GM18508 (cell line): ENCODE measurements around the gene PHTF2.

Source experiments
- ATAC-seq: cut with Tn5 transposase; IDR thresholded peaks from one replicate; pipeline ENCODE4 v1.9.1; 2021; ENCODE audit warnings: moderate number of reproducible peaks; ENCODE audit not compliant: insufficient read depth, unreplicated experiment

The PHTF2 gene

GRCh38 chr7:77791336-77791735, 7.2 kb upstream of the PHTF2 start:
- ATAC-seq, result no peak

DNA sequence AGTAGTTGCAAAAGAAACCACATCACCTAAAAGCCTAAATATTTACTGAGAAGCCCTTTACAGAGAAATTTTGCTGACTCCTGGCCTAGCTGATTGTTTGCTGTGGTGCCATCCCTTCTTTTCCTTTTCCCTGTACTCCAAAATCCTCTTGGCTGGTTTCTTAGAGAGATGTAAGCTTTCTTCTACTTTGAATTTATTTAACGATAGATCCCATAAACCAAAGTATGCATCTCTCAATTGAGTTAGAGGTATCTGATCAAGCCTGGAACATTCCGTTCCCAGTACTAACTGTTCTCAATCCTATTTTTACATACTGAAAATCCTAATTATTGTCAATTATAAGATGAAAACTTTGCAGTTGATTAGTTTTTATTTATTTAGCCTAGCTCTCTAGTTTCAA, 6.6 kb upstream of the PHTF2 start:
- no peak for ATAC-seq

DNA sequence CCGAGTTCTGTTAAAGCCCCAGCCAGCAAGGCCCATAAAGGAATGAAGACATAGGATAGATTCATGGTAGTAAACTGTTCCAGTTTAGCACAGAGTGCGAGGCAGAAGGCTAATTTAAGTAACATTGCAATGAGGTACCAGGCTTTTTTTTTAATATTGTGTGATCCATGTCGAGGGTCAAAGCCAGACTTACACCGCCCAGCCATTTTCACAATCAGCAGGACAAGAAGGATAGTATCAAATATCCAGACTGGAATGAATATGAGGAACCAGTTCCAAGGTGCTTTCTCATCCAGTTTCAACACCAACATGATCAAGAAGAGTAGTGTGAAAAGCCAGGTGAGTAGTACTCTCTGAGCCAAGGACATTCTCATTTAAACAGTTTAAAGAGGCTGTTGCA, 4.6 kb upstream of the PHTF2 start:
- ATAC-seq, result no peak

- no peak for ATAC-seq
Observed at GRCh38 chr7:77796109-77796508, 2.5 kb upstream of the PHTF2 start.

DNA sequence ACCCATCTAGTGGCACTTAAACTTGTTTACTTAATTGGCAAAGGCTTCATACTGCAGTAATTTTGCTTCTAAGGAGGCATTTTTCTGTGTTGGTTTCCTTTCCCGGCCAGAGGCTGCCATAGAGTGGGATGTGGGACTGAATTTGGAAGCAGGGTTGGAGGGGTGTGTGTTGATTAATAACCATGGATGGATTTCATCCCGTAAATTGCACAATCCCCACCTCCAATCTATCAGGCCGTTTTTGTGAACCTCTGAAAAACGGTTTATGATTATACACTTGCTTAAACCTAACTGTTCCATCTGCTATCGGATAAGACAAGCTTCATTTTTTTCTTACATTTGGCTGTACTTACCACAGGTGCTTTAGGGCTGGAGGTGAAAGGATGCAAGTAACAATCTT, 1.6 kb upstream of the PHTF2 start:
- no peak for ATAC-seq

DNA sequence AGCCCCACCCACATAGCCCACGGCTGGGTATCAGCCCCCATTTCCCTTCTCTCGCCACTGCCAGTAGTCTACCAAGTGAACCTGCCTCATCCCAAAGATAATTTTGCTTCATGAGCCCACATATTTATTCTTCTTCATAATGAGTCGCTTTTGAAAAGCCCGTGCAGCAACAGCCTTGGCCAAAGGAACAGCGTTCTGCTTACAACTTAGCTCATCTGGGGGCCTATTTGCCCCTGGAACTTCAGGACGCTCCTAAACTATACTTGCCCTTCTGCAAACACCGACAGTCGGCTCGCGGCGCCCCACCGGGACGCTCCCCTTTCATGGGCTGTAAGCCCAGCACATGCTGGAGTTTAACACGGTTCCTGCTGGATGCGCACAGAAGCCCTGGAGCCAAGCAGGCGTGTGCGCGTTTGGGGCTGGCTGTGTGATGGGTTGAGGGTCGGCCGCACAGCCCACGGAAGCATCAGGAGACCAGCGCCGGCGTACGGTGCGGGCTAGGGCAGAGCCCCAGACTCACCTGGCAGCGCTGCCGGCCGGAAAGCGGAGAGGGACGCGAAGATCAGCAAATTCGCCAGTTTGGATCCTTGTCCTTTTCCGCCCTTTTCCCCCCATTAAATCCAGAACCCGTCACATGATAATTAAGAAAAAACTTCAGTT, 709 bp upstream of the PHTF2 start:
- peak; percentile 10 for ATAC-seq

- ATAC-seq, result no peak
Observed at GRCh38 chr7:77799078-77799964, 748 bp downstream of the PHTF2 start.

DNA sequence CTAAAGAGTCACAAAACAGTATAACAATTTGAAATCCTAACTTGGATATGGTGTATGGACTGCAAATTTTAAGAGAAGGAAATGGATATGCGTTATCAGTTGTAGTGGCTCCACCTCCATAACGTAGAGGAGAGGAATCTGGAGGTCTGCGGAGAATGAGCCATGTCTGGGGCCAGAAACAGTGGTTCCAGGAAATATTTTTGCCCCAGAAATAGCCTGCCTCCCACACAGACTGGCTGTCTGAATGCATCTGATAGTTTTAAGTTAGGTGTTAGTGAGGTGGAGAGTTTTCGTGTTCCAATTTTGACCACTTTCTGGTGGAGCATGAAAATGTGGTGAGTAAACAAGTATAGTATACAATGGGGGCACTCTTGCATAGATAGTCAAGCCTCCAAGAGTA, 1.6 kb downstream of the PHTF2 start:
- ATAC-seq, result no peak

DNA sequence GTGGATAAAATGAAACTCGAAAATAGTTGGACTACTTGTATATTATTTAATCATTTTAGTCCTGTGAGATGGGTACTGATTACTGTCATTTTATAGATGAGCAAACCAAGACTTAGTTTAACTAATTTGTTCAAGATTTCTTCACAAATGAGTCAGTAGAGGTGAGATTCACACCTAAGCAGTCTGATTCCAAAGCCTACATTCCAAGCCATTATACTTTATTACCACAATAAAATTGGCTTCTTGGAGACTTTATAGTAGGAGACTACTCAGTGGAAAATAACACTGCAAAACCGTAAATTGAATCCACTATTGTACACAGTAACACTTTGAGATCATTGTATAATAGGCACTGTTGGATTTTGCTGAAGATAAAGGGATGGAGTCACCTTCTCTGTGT, 2.2 kb downstream of the PHTF2 start:
- ATAC-seq, result no peak

GRCh38 chr7:77802557-77803405, 4.2 kb downstream of the PHTF2 start:
- ATAC-seq, result no peak

- ATAC-seq, result no peak
Observed at GRCh38 chr7:77806425-77806824, 7.9 kb downstream of the PHTF2 start.

DNA sequence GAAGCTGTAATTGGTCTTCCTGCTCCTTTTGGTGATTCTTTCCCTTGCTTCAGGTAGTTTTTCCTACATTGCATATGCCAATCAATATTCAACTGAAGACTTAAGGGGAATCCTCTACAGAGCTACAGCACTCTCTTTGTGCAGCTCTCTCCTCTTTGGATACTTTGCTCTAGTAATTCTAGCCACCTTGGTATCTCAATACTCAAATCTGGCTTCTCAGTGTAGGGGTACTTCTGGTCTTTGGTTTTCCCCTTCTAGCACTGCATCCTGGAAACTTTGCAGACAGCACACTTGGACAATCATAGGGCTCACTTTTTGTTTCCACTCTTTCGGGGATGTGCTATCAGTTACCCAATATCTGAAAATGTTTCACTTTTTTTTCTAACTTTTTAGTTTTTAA, 9.9 kb downstream of the PHTF2 start:
- no peak for ATAC-seq

GRCh38 chr7:77811516-77812289, 13.1 kb downstream of the PHTF2 start:
- ATAC-seq, result no peak

- ATAC-seq, result no peak
Observed at GRCh38 chr7:77812290-77812685, 13.7 kb downstream of the PHTF2 start.

DNA sequence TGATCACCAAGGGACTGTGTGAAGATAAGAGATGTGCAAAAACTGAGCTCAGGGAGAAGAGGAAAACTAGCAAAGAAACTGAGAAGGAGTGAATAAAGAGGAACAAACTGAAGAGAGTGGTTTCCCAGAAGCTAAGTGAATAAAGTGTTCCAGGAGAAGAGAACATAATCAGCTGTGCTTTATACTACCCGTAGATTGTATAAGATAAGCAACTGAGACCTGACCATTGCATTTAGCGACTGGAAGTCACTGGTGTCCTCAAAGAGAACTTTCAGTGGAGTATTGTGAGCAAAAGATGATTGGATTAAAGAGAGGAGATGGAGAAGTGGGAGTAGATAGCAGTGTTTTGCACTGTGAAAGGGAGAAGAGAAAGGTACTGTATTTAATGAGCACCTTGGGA, 14.6 kb downstream of the PHTF2 start:
- ATAC-seq, result no peak

DNA sequence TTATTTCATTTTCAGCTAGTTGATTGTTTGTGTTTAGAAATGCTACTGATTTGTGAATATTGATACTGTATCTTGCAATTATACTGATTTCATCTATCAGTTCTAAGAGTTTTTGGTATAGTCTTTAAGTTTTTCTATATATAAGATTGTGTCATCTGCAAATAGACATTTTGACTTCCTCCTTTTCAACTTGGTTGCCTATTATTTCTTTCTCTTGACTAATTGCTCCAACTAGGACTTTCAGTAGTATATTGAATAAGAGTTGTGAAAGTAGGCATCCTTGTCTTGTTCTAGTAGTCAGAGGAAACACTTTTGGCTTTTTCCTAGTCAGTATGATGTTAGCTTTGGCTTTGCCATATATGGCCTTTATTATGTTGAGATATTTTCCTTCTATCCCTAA, 20.4 kb downstream of the PHTF2 start:
- ATAC-seq, result no peak

GRCh38 chr7:77820967-77821366, 22.4 kb downstream of the PHTF2 start:
- no peak for ATAC-seq

DNA sequence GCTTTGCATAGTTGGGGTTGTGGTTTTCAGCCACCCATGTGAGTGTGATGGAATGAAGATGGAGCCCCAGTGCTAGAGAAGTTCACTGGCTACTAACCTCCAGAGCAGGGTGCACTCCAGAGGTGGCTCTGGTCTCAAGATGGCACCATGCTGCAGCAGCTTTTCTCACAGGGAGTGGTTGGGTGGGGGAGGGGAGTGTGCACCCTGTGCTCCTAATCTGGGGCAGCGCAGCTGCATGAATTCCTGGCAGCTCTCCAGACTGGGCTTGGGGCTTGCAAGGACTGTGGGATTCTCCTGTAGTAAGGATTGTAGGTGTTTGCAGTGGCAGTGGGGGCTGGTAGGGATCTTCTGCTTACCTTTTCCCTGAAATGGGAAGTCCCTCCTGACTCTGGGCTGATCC, 23.7 kb downstream of the PHTF2 start:
- no peak for ATAC-seq

- ATAC-seq, result peak; percentile 10
Observed at GRCh38 chr7:77823787-77824186, 25.2 kb downstream of the PHTF2 start.

- no peak for ATAC-seq
Observed at GRCh38 chr7:77824636-77825035, 26.1 kb downstream of the PHTF2 start.
